ENCODE results near the gene GBF1. TPM values are rescaled to one million over a fixed set of nuclear protein-coding genes. Genes with fewer than 3 reads are reported as not detected.
"Not testable (repeated sequence)": the region's sequence is repeated elsewhere in the genome, so short reads cannot be mapped to it uniquely, and the experiment has no call there.

The GBF1 gene
- total and polyA plus RNA-seq, 4 experiments from 2014 or later = 3.1 to 44.7 (median 31.8) TPM

DNA sequence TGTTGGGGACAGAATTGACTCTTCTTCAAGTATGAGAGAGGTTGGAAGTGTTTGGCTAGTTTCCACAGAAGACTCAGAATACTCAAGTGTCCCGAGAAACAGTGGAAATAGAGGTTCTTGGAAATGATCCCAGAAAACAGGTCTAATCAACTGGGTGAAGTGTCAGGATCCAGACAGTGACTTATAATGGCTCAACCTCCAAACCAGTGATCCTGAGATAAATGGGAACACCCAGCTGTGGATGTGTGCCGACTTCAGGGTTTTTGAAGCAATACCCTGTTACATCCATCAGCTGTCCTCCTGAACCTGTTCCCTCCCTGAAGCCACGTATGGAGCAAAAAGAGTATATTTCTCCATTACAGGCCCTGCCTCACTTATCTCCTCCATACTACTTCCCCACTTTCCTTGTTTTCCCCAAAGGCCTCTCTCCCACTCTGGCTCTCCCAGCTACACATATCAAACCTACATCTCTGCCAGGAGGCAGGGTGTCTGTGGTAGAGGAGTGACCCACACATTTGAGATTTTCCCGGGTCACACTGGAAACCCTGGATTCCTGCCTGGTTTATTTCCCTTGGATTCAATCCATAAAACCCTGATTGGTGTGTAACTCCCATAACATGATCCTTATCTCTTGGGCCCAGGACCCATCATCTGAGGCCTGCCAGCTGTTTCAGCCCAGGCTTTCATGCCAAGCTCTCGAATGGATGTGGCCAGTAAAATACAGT, 36.9 kb upstream of the GBF1 start:
- H3K4me3 ChIP-seq (ENCODE audit: low read length in 2 of 2) = no peak overlapping the region

GRCh38 chr10:102211615-102212299, 33.6 kb upstream of the GBF1 start:
- ChIA-PET CTCF (ENCODE audit: partially characterized antibody) (interaction anchor here (0.9 to 1.1 kb wide), 2 partner anchors 19 to 39 kb away, joined by 3 to 4 read pairs; no protein-coding TSS in a partner anchor), POLR2A (ENCODE audit: partially characterized antibody) (no interaction called here)
- Mint-ChIP-seq H3K9me3 (peaks cover 0 to 2% (median 0%) of the 10 kb centered on the region in 8 donors), H3K4me1 (no peaks in the 10 kb centered on the region), H3K27ac (no peak overlapping the region), H3K4me3 (no peak overlapping the region), H3K36me3 (no peaks in the 10 kb centered on the region), H3K27me3 (peaks cover 4 to 5% of the 10 kb centered on the region in 2 donors)
- Histone ChIP-seq H3K9me3 (ENCODE audit: control insufficient read depth in 1 of 2, low read length in 2 of 2) (no peaks in the 10 kb centered on the region), H3K27ac (ENCODE audit: low read depth, low read length) (no peak overlapping the region), H3K27me3 (ENCODE audit: insufficient read depth, low read length) (no peaks in the 10 kb centered on the region), H3K36me3 (ENCODE audit: insufficient read depth, low read length) (no peaks in the 10 kb centered on the region), H3K4me1 (ENCODE audit: insufficient read depth, low read length) (no peaks in the 10 kb centered on the region), H3K4me3 (ENCODE audit: low read length in 2 of 2) (no peak overlapping the region)
- intact Hi-C loops (cut with micrococcal nuclease) = no loop called here
- DNase-seq = no peak

More for the DNA sequence above, 36.9 kb upstream of the GBF1 start:
- ChIA-PET POLR2A (ENCODE audit: partially characterized antibody) (no interaction called here), CTCF (ENCODE audit: partially characterized antibody) (interaction anchor here (0.7 to 2.0 kb wide), 2 partner anchors 24 to 262 kb away, joined by 3 to 6 read pairs; no protein-coding TSS in a partner anchor)
- Mint-ChIP-seq H3K4me3 (no peak overlapping the region), H3K4me1 (no peaks in the 10 kb centered on the region), H3K27ac (no peak overlapping the region), H3K36me3 (peaks cover 0 to 8% of the 10 kb centered on the region in 2 donors), H3K9me3 (peaks cover 0 to 13% (median 10%) of the 10 kb centered on the region in 8 donors), H3K27me3 (peaks cover 1 to 2% of the 10 kb centered on the region in 2 donors)
- peaks cover 0 to 3% of the 10 kb centered on the region in 2 donors for H3K9me3 ChIP-seq (ENCODE audit: control insufficient read depth in 1 of 2, low read length in 2 of 2)
- no peak overlapping the region for H3K27ac ChIP-seq (ENCODE audit: low read depth, low read length)
- H3K36me3 ChIP-seq (ENCODE audit: insufficient read depth, low read length) = no peaks in the 10 kb centered on the region
- H3K27me3 ChIP-seq (ENCODE audit: insufficient read depth, low read length) = no peaks in the 10 kb centered on the region
- H3K4me1 ChIP-seq (ENCODE audit: insufficient read depth, low read length) = no peaks in the 10 kb centered on the region
- intact Hi-C loops (cut with micrococcal nuclease) = no loop called here
- DNase-seq = no peak

- H3K4me1 Mint-ChIP-seq; H3K4me3 ChIP-seq (ENCODE audit: low read length in 2 of 2); H3K27me3 ChIP-seq (ENCODE audit: insufficient read depth, low read length); CTCF ChIA-PET (ENCODE audit: partially characterized antibody); H3K36me3 ChIP-seq (ENCODE audit: insufficient read depth, low read length); POLR2A ChIA-PET (ENCODE audit: partially characterized antibody); H3K9me3 ChIP-seq (ENCODE audit: control insufficient read depth in 1 of 2, low read length in 2 of 2); H3K27ac Mint-ChIP-seq; H3K4me1 ChIP-seq (ENCODE audit: insufficient read depth, low read length); H3K9me3 Mint-ChIP-seq; H3K27me3 Mint-ChIP-seq; intact Hi-C loops (cut with micrococcal nuclease); H3K36me3 Mint-ChIP-seq; H3K27ac ChIP-seq (ENCODE audit: low read depth, low read length); DNase-seq; H3K4me3 Mint-ChIP-seq: not testable (repeated sequence)
These were observed 31.7 kb upstream of the GBF1 start for GRCh38 chr10:102213599-102213998.

- no peaks in the 10 kb centered on the region for H3K4me1 Mint-ChIP-seq
- Histone ChIP-seq H3K27me3 (ENCODE audit: insufficient read depth, low read length) (no peaks in the 10 kb centered on the region), H3K4me1 (ENCODE audit: insufficient read depth, low read length) (no peaks in the 10 kb centered on the region), H3K4me3 (ENCODE audit: low read length in 2 of 2) (no peak overlapping the region), H3K36me3 (ENCODE audit: insufficient read depth, low read length) (no peaks in the 10 kb centered on the region), H3K9me3 (ENCODE audit: control insufficient read depth in 1 of 2, low read length in 2 of 2) (no peaks in the 10 kb centered on the region), H3K27ac (ENCODE audit: low read depth, low read length) (no peak overlapping the region)
- ChIA-PET POLR2A (ENCODE audit: partially characterized antibody) (no interaction called here), CTCF (ENCODE audit: partially characterized antibody) (interaction anchor here (0.7 to 24.6 kb wide), 4 partner anchors 8 to 133 kb away, joined by 3 to 549 read pairs (median 20); no protein-coding TSS in a partner anchor)
- H3K4me3 Mint-ChIP-seq = no peak overlapping the region
- intact Hi-C loops (cut with micrococcal nuclease) = no loop called here
- H3K36me3 Mint-ChIP-seq = no peaks in the 10 kb centered on the region
- no peak overlapping the region for H3K27ac Mint-ChIP-seq
- H3K27me3 Mint-ChIP-seq = peaks cover 2 to 3% of the 10 kb centered on the region in 2 donors
- DNase-seq = no peak
- peaks cover 0 to 2% (median 0%) of the 10 kb centered on the region in 8 donors for H3K9me3 Mint-ChIP-seq
These were observed 26.0 kb upstream of the GBF1 start for GRCh38 chr10:102219370-102219769.

DNA sequence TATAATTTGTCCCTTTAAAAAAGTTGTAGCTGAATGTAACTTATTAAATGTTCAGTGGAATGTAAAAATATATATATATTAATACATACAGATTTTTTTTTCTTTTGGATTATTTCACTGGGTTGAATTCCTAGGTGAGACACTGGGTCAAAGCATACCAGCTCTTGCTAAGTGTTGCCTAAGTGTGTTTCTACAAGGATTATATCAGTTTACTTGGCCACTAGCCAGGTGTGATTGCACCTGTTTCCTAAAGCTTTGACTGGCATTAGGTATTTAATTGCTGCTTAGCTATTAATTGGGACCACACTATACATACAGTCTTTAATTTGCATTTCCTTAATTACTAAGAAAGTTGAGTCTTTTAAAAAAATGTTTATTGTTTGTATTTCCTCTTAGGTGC, 24.7 kb upstream of the GBF1 start:
- ChIA-PET POLR2A (ENCODE audit: partially characterized antibody) (no interaction called here), CTCF (ENCODE audit: partially characterized antibody) (interaction anchor here (4.5 to 24.6 kb wide), 2 partner anchors 10 to 131 kb away, joined by 37 to 549 read pairs; no protein-coding TSS in a partner anchor)
- Histone ChIP-seq H3K27ac (ENCODE audit: low read depth, low read length) (no peak overlapping the region), H3K27me3 (ENCODE audit: insufficient read depth, low read length) (no peaks in the 10 kb centered on the region), H3K4me3 (ENCODE audit: low read length in 2 of 2) (no peak overlapping the region), H3K4me1 (ENCODE audit: insufficient read depth, low read length) (peaks cover 2% of the 10 kb centered on the region), H3K36me3 (ENCODE audit: insufficient read depth, low read length) (no peaks in the 10 kb centered on the region), H3K9me3 (ENCODE audit: control insufficient read depth in 1 of 2, low read length in 2 of 2) (no peaks in the 10 kb centered on the region)
- H3K27ac Mint-ChIP-seq = no peak overlapping the region
- DNase-seq = no peak
- intact Hi-C loops (cut with micrococcal nuclease) = no loop called here
- H3K36me3 Mint-ChIP-seq = no peaks in the 10 kb centered on the region
- peaks cover 1 to 3% of the 10 kb centered on the region in 2 donors for H3K27me3 Mint-ChIP-seq
- H3K9me3 Mint-ChIP-seq = peaks cover 0 to 2% (median 0%) of the 10 kb centered on the region in 8 donors
- H3K4me3 Mint-ChIP-seq = no peak overlapping the region
- peaks cover 0 to 3% (median 1%) of the 10 kb centered on the region in 4 donors for H3K4me1 Mint-ChIP-seq

- peaks cover 6 to 16% (median 12%) of the 10 kb centered on the region in 4 donors for H3K4me1 Mint-ChIP-seq
- H3K9me3 Mint-ChIP-seq = peaks cover 0 to 2% (median 0%) of the 10 kb centered on the region in 8 donors
- peaks cover 12% of the 10 kb centered on the region for H3K4me1 ChIP-seq (ENCODE audit: insufficient read depth, low read length)
- H3K4me3 ChIP-seq (ENCODE audit: low read length in 2 of 2) = no peak overlapping the region
- POLR2A ChIA-PET (ENCODE audit: partially characterized antibody) = no interaction called here
- peaks cover 1% of the 10 kb centered on the region for H3K27me3 ChIP-seq (ENCODE audit: insufficient read depth, low read length)
- H3K27me3 Mint-ChIP-seq = peaks cover 6 to 7% of the 10 kb centered on the region in 2 donors
- CTCF ChIA-PET (ENCODE audit: partially characterized antibody) = interaction anchor here (1.0 to 24.6 kb wide), 2 partner anchors 54 to 129 kb away, joined by 3 to 549 read pairs; no protein-coding TSS in a partner anchor
- no peak for DNase-seq
- intact Hi-C loops (cut with micrococcal nuclease) = no loop called here
- no peak overlapping the region for H3K27ac Mint-ChIP-seq
- no peak overlapping the region for H3K4me3 Mint-ChIP-seq
- no peaks in the 10 kb centered on the region for H3K9me3 ChIP-seq (ENCODE audit: control insufficient read depth in 1 of 2, low read length in 2 of 2)
- H3K27ac ChIP-seq (ENCODE audit: low read depth, low read length) = no peak overlapping the region
- H3K36me3 ChIP-seq (ENCODE audit: insufficient read depth, low read length) = no peaks in the 10 kb centered on the region
- H3K36me3 Mint-ChIP-seq = no peaks in the 10 kb centered on the region
These were observed 22.5 kb upstream of the GBF1 start for GRCh38 chr10:102222797-102223196.
